Duodenal mucosa (tissue), 2 donors: ENCODE data around the gene DENND10.
"Not testable (repeated sequence)": the region's sequence is repeated elsewhere in the genome, so short reads cannot be mapped to it uniquely, and the experiment has no call there.

Source experiments
- H3K27ac ChIP-seq: one replicate; pipeline ENCODE4 v1.7.0; 2013; ENCODE audit warnings: low read depth, low read length
- H3K27me3 ChIP-seq, 2 donors: one replicate each; pipeline ENCODE4 v1.7.0; 2013; ENCODE audit warnings: low read length in 2 of 2, control low read depth in 1 of 2; ENCODE audit not compliant: insufficient read depth in 2 of 2, control insufficient read depth in 1 of 2
- H3K36me3 ChIP-seq, 2 donors: one replicate each; pipeline ENCODE4 v1.7.0; 2013; ENCODE audit warnings: low read length in 2 of 2, control low read depth in 1 of 2; ENCODE audit not compliant: insufficient read depth in 2 of 2, control insufficient read depth in 1 of 2
- H3K4me1 ChIP-seq, 2 donors: one replicate each; pipeline ENCODE4 v1.7.0; 2013; ENCODE audit warnings: low read length in 2 of 2, control low read depth in 1 of 2; ENCODE audit not compliant: insufficient read depth in 2 of 2, control insufficient read depth in 1 of 2
- H3K4me3 ChIP-seq, 2 donors: one replicate each; pipeline ENCODE4 v1.7.0; 2013; ENCODE audit warnings: low read length in 2 of 2, low read depth in 1 of 2
- H3K9ac ChIP-seq, 2 donors: one replicate each; pipeline ENCODE4 v1.7.0; 2013; ENCODE audit warnings: low read length in 2 of 2, low read depth in 1 of 2
- H3K9me3 ChIP-seq, 2 donors: one replicate each; pipeline ENCODE4 v1.7.0; 2013; ENCODE audit warnings: low read length in 2 of 2, control low read depth in 1 of 2; ENCODE audit not compliant: control insufficient read depth in 1 of 2

The DENND10 gene

GRCh38 chr10:119140603-119141245 is 36.8 kb downstream of the DENND10 start:
- Histone ChIP-seq H3K4me3 (no peak overlapping the region), H3K9ac (no peak overlapping the region), H3K36me3 (peaks cover 0 to 29% of the 10 kb centered on the region in 2 donors), H3K27me3 (no peaks in the 10 kb centered on the region), H3K27ac (no peak overlapping the region), H3K9me3 (no peaks in the 10 kb centered on the region), H3K4me1 (peaks cover 2 to 4% of the 10 kb centered on the region in 2 donors)

- no peak overlapping the region for H3K27ac ChIP-seq
- peaks cover 2 to 6% of the 10 kb centered on the region in 2 donors for H3K4me1 ChIP-seq
- H3K27me3 ChIP-seq: no peaks in the 10 kb centered on the region
- no peak overlapping the region for H3K4me3 ChIP-seq
- H3K36me3 ChIP-seq: peaks cover 7 to 51% of the 10 kb centered on the region in 2 donors
- H3K9ac ChIP-seq: no peak overlapping the region
- no peaks in the 10 kb centered on the region for H3K9me3 ChIP-seq
Observed at GRCh38 chr10:119143657-119144056, 39.7 kb downstream of the DENND10 start.

GRCh38 chr10:119149157-119149556 is 45.2 kb downstream of the DENND10 start:
- H3K27ac ChIP-seq: no peak overlapping the region
- H3K4me1 ChIP-seq: peaks cover 2 to 6% of the 10 kb centered on the region in 2 donors
- H3K4me3 ChIP-seq: no peak overlapping the region
- peaks cover 16 to 71% of the 10 kb centered on the region in 2 donors for H3K36me3 ChIP-seq
- H3K27me3 ChIP-seq: no peaks in the 10 kb centered on the region
- no peaks in the 10 kb centered on the region for H3K9me3 ChIP-seq
- H3K9ac ChIP-seq: no peak overlapping the region

- Histone ChIP-seq H3K9ac (no peak overlapping the region), H3K4me3 (no peak overlapping the region), H3K27me3 (no peaks in the 10 kb centered on the region), H3K36me3 (peaks cover 18 to 76% of the 10 kb centered on the region in 2 donors), H3K4me1 (peaks cover under 1 to 6% of the 10 kb centered on the region in 2 donors), H3K9me3 (no peaks in the 10 kb centered on the region), H3K27ac (no peak overlapping the region)
Observed at GRCh38 chr10:119149729-119150128, 45.8 kb downstream of the DENND10 start.

- H3K4me3 ChIP-seq, H3K9me3 ChIP-seq, H3K4me1 ChIP-seq, H3K27ac ChIP-seq, H3K27me3 ChIP-seq, H3K9ac ChIP-seq: not testable (repeated sequence)
- peaks cover 32 to 87% of the 10 kb centered on the region in 2 donors for H3K36me3 ChIP-seq
Observed at GRCh38 chr10:119151601-119152000, 47.7 kb downstream of the DENND10 start.

GRCh38 chr10:119153041-119153440 is 49.1 kb downstream of the DENND10 start:
- Histone ChIP-seq H3K9ac (no peak overlapping the region), H3K27ac (no peak overlapping the region), H3K27me3 (no peaks in the 10 kb centered on the region), H3K36me3 (peaks cover 33 to 81% of the 10 kb centered on the region in 2 donors), H3K4me1 (no peaks in the 10 kb centered on the region), H3K4me3 (no peak overlapping the region), H3K9me3 (no peaks in the 10 kb centered on the region)

GRCh38 chr10:119153661-119154060 is 49.7 kb downstream of the DENND10 start:
- H3K27me3 ChIP-seq: no peaks in the 10 kb centered on the region

GRCh38 chr10:119159332-119159731 is 55.4 kb downstream of the DENND10 start:
- Histone ChIP-seq H3K9me3 (no peaks in the 10 kb centered on the region), H3K4me1 (peaks cover 0 to 3% of the 10 kb centered on the region in 2 donors), H3K36me3 (peaks cover 31 to 53% of the 10 kb centered on the region in 2 donors), H3K27ac (no peak overlapping the region), H3K27me3 (no peaks in the 10 kb centered on the region), H3K4me3 (no peak overlapping the region), H3K9ac (no peak overlapping the region)

More at GRCh38 chr10:119153661-119154060, 49.7 kb downstream of the DENND10 start:
- Histone ChIP-seq H3K4me1 (no peaks in the 10 kb centered on the region), H3K9me3 (no peaks in the 10 kb centered on the region), H3K27ac (no peak overlapping the region), H3K9ac (no peak overlapping the region), H3K36me3 (peaks cover 34 to 80% of the 10 kb centered on the region in 2 donors), H3K4me3 (no peak overlapping the region)

GRCh38 chr10:119161680-119162451 is 58.0 kb downstream of the DENND10 start:
- H3K36me3 ChIP-seq: peaks cover 14 to 28% of the 10 kb centered on the region in 2 donors
- H3K4me1 ChIP-seq: peaks cover 8 to 17% of the 10 kb centered on the region in 2 donors
- no peak overlapping the region for H3K4me3 ChIP-seq
- no peaks in the 10 kb centered on the region for H3K27me3 ChIP-seq
- H3K9me3 ChIP-seq: no peaks in the 10 kb centered on the region
- H3K9ac ChIP-seq: no peak overlapping the region
- H3K27ac ChIP-seq: no peak overlapping the region

GRCh38 chr10:119162452-119163092 is 58.7 kb downstream of the DENND10 start:
- H3K9me3 ChIP-seq: no peaks in the 10 kb centered on the region
- H3K9ac ChIP-seq: no peak overlapping the region
- no peak overlapping the region for H3K27ac ChIP-seq
- peaks cover 11 to 32% of the 10 kb centered on the region in 2 donors for H3K36me3 ChIP-seq
- peaks cover 8 to 17% of the 10 kb centered on the region in 2 donors for H3K4me1 ChIP-seq
- H3K27me3 ChIP-seq: no peaks in the 10 kb centered on the region
- no peak overlapping the region for H3K4me3 ChIP-seq
